ENCODE results near the gene FOXD2.

FOXD2 gene

DNA sequence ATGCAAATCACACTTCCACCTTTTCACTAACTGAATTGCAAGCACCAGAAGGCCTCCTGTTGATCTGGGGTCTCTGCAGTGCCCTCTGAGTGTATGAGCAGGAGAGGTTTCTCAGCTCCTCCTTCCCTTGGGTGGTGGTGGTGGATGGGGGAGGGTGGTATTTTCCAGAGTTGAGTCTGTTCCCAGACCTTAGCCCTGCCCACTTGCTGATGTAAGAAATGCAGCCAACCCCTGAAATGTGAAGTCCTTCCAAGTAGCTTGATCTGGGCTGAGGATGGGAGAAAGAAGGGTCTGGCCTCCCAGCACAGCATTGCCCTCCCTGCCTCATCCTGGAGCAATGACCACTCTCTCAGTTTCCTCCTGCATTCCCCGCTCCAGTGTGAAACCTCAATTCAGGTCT lies 6.3 kb upstream of the FOXD2 start:
- TF ChIP-seq GATA1 (IDR thresholded peaks at IDR 0.05; ENCODE audit: low read depth, low read length): no peak
- no peak for TF ChIP-seq POLR2A (IDR thresholded peaks at IDR 0.05; ENCODE audit: low read length)
- DNase-seq: peak in 1 of 2 experiments; percentile 17

DNA sequence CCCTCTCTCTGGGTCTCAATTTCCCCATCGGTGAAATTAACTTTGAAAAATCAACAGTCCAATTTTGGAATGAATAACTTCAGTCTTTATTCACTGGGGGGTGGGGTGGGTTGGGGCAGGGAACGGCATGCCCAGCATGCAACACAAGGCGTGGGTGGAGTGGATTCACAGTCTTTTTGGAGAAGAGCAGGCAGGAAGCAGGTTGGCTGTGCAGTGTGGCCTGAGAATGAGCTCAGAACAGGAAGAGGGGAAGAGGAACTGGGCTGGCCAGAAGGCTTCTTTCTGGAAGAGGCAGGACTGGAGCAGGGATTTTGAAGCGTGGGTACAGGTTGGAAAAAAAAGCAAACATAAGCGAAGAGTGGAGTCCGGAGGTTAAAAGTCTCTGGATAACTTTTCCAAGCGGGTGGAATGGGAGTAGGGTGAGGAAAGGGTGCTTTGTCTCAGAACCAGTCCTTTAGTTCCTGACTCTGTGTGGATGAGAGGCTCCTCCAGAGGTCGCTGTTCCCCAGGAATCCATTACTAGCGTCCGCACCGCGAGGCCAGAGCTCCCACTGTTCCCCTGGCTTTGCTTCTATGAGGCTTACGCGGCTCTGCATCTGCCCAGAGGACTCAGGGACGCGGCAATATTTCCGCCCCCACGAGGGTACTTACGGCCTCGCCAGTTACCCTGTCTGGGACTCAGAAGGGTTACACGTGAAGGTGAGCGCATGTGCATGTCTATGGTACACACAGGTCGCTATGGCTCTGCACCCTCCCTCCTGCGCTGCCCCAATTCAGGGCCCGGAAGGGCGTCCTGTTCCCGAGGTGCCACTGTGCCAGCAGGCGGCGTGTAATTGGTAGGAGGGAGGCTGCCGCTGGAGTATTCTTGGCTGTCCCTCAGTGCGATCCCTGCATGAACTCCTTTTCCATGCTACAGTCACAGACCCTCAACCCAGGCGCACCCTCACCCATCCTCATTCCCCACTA lies 5.5 kb upstream of the FOXD2 start:
- peak; percentile 63 to 77 for DNase-seq
- TF ChIP-seq POLR2A (IDR thresholded peaks at IDR 0.05; ENCODE audit: low read length): no peak
- TF ChIP-seq GATA1 (IDR thresholded peaks at IDR 0.05; ENCODE audit: low read depth, low read length): no peak

DNA sequence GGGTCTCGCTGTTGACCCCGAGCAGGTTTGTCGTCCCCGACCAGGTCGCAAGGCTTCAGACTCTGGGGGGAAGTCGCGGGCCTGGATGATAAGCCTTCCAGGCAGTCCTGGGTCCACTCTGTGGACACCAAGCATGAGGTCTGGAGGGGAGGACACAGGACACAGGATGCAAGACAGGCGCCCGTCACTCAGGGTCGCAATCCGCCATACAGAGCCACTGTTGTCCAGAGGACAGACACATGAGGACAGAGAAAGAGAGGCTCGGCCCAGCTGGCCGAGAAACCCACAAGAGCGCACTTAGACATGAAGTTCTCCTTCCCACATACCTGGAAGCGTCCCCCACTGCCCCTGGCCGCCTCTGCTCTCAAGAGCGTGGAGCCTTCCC lies 4.8 kb upstream of the FOXD2 start:
- no peak for TF ChIP-seq GATA1 (IDR thresholded peaks at IDR 0.05; ENCODE audit: low read depth, low read length)
- no peak for TF ChIP-seq POLR2A (IDR thresholded peaks at IDR 0.05; ENCODE audit: low read length)
- no peak for DNase-seq

DNA sequence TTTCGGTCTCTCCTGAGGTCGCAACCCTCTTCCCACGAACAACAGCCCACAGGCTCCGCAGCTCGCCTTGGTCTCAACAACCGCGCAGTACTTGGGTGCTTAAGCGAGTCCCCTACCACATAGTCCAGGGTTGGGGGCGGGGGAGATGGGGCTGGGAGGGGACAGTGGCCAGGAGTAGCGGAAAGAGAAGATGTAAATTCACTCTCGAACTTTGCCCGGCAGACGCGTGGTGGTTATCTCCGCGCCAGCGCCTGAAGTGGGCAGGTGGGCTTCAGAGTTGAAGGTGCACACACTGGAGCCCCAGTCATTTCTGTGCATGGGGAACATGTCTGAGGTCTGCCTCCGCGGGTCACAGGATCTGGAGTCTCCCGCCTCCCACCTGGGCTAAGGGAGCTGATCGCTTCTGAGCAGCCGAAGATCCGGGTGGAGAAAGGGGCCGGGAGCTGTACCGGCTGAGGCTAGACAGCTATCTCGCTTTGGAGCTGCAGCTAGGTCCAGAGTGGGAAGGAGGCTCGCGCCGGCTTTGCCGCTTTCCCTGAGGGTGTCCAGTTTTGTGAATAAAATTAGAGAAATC lies 4.3 kb upstream of the FOXD2 start:
- TF ChIP-seq GATA1 (IDR thresholded peaks at IDR 0.05; ENCODE audit: low read depth, low read length) (no peak), POLR2A (IDR thresholded peaks at IDR 0.05; ENCODE audit: low read length) (no peak)
- no peak for DNase-seq

DNA sequence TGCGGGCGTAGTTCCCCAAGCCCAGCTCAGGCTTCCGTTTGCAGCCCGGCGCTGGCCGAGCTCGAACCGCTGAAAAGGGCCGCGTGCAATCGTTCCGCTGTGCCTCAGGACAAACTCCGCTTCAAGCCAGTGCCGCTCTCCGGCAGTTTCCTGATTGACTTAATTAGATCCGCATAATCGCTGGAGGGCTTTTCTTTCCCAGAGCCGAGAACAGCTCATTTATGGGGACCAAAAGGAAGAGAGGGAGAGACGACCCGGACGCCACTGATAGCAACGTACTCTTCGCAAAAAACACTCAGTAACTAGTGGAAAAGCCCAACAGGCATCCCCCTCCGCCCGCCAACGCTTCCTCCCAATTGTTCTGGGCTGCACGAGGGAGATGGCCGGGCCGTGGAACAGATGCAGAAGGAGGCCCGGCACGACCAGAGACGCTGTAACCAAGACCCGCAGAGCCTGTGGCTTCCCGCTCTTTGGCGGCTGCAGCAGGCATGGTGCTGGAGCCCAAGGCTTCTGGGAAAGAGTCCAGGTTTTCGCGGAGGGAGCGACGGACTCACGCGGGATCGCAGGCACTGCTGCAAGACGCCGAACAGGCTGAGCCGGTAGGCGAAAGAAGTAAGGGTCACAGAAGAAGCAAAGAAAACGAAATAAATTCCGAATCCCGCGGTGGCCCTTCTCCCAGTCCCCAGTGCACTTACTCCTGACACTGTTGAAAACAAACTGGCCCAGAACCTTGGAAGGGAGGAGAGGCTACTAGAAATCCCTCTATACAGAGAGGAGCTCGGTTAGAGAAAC lies 3.6 kb upstream of the FOXD2 start:
- TF ChIP-seq POLR2A (IDR thresholded peaks at IDR 0.05; ENCODE audit: low read length) (no peak), GATA1 (IDR thresholded peaks at IDR 0.05; ENCODE audit: low read depth, low read length) (no peak)
- peak in 1 of 2 experiments; percentile 11 for DNase-seq

DNA sequence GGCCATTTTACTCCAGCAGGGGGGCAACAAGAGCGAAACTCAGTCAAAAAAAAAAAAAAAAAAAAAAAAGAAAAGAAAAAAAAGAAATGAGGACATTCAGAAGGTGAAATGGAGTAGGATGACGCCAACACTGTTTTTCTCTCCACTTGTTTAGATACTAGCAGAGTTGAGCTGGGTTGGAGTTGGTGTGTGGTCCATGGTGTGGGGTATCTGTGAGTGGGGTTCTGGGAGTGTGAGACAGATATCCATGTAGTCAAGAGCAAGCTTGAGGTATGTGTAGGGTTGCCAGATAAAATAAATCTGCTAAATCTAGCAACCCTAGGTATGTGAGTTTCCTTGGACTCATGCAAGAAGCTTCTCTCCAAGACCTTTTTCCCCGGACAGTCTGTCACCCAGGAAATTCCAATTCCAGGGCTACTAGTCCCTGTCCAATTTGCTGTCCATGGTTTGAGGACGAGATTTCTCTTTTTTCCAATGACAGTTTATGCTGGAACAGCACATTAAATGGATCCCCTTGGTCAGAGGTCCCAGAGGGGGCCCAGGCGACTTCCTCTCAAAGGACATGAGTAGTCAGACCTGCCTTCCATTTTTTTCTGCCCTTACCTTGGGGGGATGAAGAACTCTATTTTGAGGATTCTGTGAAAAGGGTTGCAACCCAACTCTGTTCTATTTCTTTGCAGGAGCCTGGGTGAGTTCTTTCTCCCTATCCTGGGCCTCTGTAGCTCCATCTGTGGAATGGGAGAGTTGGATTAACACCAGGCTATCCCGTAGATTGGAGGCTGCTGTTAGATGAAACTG lies 2.1 kb upstream of the FOXD2 start:
- no peak for TF ChIP-seq GATA1 (IDR thresholded peaks at IDR 0.05; ENCODE audit: low read depth, low read length)
- no peak for TF ChIP-seq POLR2A (IDR thresholded peaks at IDR 0.05; ENCODE audit: low read length)
- peak in 1 of 2 experiments; percentile 14 for DNase-seq

DNA sequence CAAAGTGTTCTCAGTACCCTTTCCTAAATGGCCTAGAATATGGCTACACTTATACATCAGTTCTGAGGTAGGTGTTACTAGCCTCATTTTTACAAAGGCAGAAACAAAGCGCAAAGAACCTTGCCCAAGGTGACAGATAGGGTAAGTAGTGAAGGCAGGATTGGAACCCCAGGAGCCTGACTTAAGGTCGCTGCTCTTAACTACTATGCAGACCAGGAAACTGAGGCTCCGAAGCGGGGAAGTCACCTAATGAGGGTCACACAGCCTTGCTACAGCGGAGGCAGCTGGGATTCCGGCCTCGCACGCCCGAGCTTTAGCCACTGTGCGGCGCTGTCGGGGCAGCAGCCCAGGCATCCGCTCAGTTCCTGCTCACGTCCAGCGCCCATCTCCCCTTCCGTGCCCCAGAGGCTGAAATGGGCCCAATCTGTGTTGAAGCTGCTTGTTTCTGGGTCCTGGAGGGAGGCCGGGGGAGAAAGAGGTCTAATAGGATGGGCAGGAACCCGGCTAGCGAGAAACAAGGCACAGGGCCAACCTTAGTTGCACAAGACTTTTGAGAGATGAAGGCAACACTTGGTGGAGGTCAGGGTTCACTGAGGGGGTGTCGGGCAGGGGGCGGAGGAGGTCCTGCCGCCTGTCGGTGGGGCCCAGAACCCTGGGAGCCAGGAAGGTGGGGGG lies 1.4 kb upstream of the FOXD2 start:
- TF ChIP-seq POLR2A (IDR thresholded peaks at IDR 0.05; ENCODE audit: low read length): no peak
- no peak for TF ChIP-seq GATA1 (IDR thresholded peaks at IDR 0.05; ENCODE audit: low read depth, low read length)
- peak; percentile 73 to 79 for DNase-seq

DNA sequence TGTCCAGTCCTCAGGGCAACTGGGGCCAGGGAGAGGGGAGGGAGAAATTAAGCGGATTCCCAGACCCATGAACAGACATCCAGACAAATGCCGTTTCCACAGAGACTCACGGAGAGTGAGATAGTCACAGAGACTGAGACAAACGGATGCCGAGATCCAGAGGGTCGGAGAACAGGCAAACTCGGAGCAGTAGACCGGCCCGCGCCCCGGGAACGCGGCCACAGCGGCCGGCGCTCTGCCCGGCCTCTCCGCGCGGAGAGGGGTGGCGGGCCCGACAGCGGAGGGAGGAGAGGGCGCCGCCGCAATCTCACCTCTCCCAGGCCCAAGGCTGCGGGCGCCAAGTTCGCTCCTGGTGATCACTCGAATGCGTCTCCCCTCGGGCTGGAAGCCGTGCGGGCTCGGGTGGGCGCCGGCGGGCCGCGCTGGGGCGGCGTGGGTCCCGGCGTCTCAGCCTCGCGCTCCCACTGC lies 831 bp upstream of the FOXD2 start:
- TF ChIP-seq POLR2A (IDR thresholded peaks at IDR 0.05; ENCODE audit: low read length) (no peak), GATA1 (IDR thresholded peaks at IDR 0.05; ENCODE audit: low read depth, low read length) (no peak)
- DNase-seq: peak in 1 of 2 experiments; percentile 47

DNA sequence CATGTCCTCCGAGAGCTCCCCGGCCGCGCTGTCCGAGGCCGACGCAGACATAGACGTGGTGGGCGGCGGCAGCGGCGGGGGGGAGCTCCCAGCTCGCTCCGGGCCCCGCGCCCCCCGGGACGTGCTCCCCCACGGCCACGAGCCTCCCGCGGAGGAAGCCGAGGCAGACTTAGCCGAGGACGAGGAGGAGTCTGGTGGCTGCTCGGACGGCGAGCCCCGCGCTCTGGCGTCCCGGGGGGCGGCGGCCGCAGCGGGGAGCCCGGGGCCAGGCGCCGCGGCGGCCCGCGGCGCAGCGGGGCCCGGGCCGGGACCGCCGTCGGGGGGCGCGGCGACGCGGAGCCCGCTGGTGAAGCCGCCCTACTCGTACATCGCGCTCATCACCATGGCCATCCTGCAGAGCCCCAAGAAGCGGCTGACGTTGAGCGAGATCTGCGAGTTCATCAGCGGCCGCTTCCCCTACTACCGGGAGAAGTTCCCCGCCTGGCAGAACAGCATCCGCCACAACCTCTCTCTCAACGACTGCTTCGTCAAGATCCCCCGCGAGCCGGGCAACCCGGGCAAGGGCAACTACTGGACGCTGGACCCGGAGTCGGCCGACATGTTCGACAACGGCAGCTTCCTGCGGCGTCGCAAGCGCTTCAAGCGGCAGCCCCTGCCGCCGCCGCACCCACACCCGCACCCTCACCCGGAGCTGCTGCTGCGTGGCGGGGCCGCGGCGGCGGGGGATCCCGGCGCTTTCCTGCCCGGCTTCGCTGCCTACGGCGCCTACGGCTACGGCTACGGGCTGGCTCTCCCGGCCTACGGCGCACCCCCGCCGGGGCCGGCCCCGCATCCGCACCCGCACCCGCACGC lies 547 bp downstream of the FOXD2 start:
- peak in 1 of 2 experiments; percentile 45 for DNase-seq

DNA sequence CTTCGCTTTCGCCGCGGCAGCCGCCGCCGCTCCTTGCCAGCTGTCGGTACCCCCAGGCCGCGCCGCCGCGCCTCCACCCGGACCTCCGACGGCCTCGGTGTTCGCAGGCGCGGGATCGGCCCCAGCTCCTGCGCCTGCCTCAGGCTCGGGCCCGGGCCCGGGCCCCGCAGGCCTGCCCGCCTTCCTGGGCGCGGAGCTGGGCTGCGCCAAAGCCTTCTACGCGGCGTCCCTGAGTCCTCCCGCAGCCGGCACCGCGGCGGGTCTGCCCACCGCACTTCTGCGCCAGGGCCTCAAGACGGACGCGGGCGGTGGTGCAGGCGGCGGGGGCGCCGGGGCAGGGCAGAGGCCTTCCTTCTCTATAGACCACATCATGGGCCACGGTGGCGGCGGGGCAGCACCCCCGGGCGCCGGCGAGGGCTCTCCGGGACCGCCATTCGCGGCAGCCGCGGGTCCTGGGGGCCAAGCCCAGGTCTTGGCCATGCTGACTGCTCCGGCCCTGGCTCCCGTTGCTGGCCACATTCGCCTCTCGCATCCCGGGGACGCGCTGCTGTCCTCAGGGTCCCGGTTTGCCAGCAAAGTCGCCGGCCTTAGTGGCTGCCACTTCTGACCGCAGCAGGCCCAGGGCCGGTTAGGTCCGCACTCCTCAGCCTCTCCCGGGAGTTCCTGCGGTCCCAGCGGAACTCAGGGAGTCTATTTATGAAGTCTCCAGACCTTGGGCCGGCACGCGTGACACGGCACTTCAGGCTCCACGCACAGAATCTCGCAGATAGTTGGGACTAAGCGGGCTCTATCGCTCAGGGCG lies 1.4 kb downstream of the FOXD2 start:
- TF ChIP-seq GATA1 (IDR thresholded peaks at IDR 0.05; ENCODE audit: low read depth, low read length) (no peak), POLR2A (IDR thresholded peaks at IDR 0.05; ENCODE audit: low read length) (no peak)
- peak; percentile 13 to 17 for DNase-seq

More for the DNA sequence above, 547 bp downstream of the FOXD2 start:
- no peak for TF ChIP-seq POLR2A (IDR thresholded peaks at IDR 0.05; ENCODE audit: low read length)
- TF ChIP-seq GATA1 (IDR thresholded peaks at IDR 0.05; ENCODE audit: low read depth, low read length): no peak
